ENCODE data around the gene ZNF33B.

ZNF33B gene

DNA sequence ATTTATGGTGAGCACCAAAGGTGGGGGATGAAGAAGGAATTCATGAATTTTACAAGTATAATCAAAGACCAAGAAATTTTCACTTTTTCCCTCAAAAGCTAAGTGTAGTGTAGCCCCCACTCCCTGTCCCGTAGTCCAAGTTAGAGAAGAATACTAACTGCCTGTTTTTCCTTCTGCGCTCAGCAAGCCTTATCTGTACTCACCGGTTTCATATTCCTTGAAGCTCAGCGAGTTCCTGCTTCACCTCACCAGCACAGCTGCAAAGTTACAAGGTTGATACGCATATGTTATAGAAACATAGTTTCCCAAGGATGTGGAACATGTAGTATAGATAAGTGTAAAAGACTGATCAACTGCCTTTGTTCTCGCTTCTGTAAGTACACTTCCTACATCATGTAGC, 16.0 kb upstream of the ZNF33B start:
- Histone ChIP-seq H4K20me1 (ENCODE audit: insufficient read depth, low read length) (no peaks in the 10 kb centered on the region), H2AFZ (ENCODE audit: low read depth, low read length) (no peak overlapping the region), H3K4me2 (ENCODE audit: insufficient read depth, low read length) (no peak overlapping the region), H3K4me1 (ENCODE audit: insufficient read depth, low read length) (no peaks in the 10 kb centered on the region), H3K9ac (ENCODE audit: low read depth, low read length) (no peak overlapping the region), H3K36me3 (ENCODE audit: insufficient read depth, low read length) (no peaks in the 10 kb centered on the region), H3K4me3 (ENCODE audit: low read depth in 1 of 2, low read length in 2 of 2) (no peak overlapping the region), H3K9me3 (ENCODE audit: insufficient read depth, low read length, severe bottlenecking) (no peaks in the 10 kb centered on the region), H3K79me2 (ENCODE audit: insufficient read depth, low read length) (no peaks in the 10 kb centered on the region), H3K27ac (ENCODE audit: low read length) (no peak overlapping the region), H3K27me3 (ENCODE audit: insufficient read depth, low read length, poor library complexity) (no peaks in the 10 kb centered on the region)
- TF ChIP-seq, protein P1, sequence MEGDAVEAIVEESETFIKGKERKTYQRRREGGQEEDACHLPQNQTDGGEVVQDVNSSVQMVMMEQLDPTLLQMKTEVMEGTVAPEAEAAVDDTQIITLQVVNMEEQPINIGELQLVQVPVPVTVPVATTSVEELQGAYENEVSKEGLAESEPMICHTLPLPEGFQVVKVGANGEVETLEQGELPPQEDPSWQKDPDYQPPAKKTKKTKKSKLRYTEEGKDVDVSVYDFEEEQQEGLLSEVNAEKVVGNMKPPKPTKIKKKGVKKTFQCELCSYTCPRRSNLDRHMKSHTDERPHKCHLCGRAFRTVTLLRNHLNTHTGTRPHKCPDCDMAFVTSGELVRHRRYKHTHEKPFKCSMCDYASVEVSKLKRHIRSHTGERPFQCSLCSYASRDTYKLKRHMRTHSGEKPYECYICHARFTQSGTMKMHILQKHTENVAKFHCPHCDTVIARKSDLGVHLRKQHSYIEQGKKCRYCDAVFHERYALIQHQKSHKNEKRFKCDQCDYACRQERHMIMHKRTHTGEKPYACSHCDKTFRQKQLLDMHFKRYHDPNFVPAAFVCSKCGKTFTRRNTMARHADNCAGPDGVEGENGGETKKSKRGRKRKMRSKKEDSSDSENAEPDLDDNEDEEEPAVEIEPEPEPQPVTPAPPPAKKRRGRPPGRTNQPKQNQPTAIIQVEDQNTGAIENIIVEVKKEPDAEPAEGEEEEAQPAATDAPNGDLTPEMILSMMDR (IDR thresholded peaks at IDR 0.05; ENCODE audit: borderline replicate concordance, extremely low read depth, low read length, poor library complexity, severe bottlenecking), result no peak
- no peak for TF ChIP-seq EZH2 (IDR thresholded peaks at IDR 0.05; ENCODE audit: borderline replicate concordance, low read depth, low read length, severe bottlenecking)
- ATAC-seq (ENCODE audit: insufficient read depth, low read depth) (no peak), DNase-seq (no peak)

DNA sequence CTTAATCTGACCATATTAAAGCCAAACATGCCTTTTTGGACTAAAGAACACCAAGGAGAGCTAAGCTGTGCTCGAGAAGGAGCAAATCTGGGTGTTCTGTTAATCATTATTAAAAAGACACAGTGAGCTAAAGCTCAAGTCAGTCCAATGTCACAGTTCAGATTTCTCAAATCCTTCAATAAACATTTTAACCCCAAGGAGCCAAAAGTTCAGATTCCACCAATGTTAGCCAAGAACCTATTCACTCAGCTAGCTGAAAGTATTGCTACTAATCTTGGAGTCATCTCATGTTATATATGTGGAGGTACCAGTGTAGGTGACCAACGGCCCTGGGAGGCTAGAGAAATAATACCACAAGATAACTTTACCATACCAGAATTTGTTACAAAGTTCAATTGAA, 14.5 kb upstream of the ZNF33B start:
- no peak overlapping the region for H2AFZ ChIP-seq (ENCODE audit: low read depth, low read length)
- H3K4me1 ChIP-seq (ENCODE audit: insufficient read depth, low read length), result no peaks in the 10 kb centered on the region
- ATAC-seq (ENCODE audit: insufficient read depth, low read depth) (no peak), DNase-seq (no peak)
- no peaks in the 10 kb centered on the region for H4K20me1 ChIP-seq (ENCODE audit: insufficient read depth, low read length)
- no peaks in the 10 kb centered on the region for H3K79me2 ChIP-seq (ENCODE audit: insufficient read depth, low read length)
- no peaks in the 10 kb centered on the region for H3K9me3 ChIP-seq (ENCODE audit: insufficient read depth, low read length, severe bottlenecking)
- no peaks in the 10 kb centered on the region for H3K27me3 ChIP-seq (ENCODE audit: insufficient read depth, low read length, poor library complexity)
- TF ChIP-seq, protein P1 (IDR thresholded peaks at IDR 0.05; ENCODE audit: borderline replicate concordance, extremely low read depth, low read length, poor library complexity, severe bottlenecking), result no peak
- no peak for TF ChIP-seq EZH2 (IDR thresholded peaks at IDR 0.05; ENCODE audit: borderline replicate concordance, low read depth, low read length, severe bottlenecking)
- no peak overlapping the region for H3K4me2 ChIP-seq (ENCODE audit: insufficient read depth, low read length)
- H3K36me3 ChIP-seq (ENCODE audit: insufficient read depth, low read length), result no peaks in the 10 kb centered on the region
- no peak overlapping the region for H3K27ac ChIP-seq (ENCODE audit: low read length)
- H3K4me3 ChIP-seq (ENCODE audit: low read depth in 1 of 2, low read length in 2 of 2), result no peak overlapping the region
- H3K9ac ChIP-seq (ENCODE audit: low read depth, low read length), result no peak overlapping the region

DNA sequence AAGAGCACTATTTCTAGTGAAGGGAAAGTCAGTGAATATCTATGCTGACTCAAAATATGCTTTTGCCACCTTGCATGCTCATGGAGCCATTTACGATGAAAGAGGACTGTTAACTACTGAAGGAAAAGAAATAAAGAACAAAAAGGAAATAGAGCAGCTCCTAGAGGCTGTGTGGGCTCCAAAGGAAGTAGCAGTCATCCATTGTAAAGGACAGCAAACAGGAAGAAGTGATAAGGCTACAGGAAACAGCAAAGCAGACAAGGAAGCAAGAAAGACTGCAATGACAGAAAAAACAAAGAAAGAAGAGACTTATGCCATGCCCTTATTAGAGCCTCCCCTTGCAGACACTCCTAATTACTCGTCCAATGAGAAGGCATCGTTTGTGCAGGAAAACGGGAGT, 12.0 kb upstream of the ZNF33B start:
- TF ChIP-seq EZH2 (IDR thresholded peaks at IDR 0.05; ENCODE audit: borderline replicate concordance, low read depth, low read length, severe bottlenecking), result no peak
- TF ChIP-seq, protein P1 (IDR thresholded peaks at IDR 0.05; ENCODE audit: borderline replicate concordance, extremely low read depth, low read length, poor library complexity, severe bottlenecking), result no peak
- peak; percentile 39; the same call in 1 of the 3 replicates for ATAC-seq (ENCODE audit: insufficient read depth, low read depth)
- no peak overlapping the region for H3K4me3 ChIP-seq (ENCODE audit: low read depth in 1 of 2, low read length in 2 of 2)
- H4K20me1 ChIP-seq (ENCODE audit: insufficient read depth, low read length), result no peaks in the 10 kb centered on the region
- no peaks in the 10 kb centered on the region for H3K36me3 ChIP-seq (ENCODE audit: insufficient read depth, low read length)
- no peak overlapping the region for H3K9ac ChIP-seq (ENCODE audit: low read depth, low read length)
- no peaks in the 10 kb centered on the region for H3K9me3 ChIP-seq (ENCODE audit: insufficient read depth, low read length, severe bottlenecking)
- H3K79me2 ChIP-seq (ENCODE audit: insufficient read depth, low read length), result no peaks in the 10 kb centered on the region
- no peak for DNase-seq
- no peaks in the 10 kb centered on the region for H3K27me3 ChIP-seq (ENCODE audit: insufficient read depth, low read length, poor library complexity)
- H3K27ac ChIP-seq (ENCODE audit: low read length), result no peak overlapping the region
- H3K4me1 ChIP-seq (ENCODE audit: insufficient read depth, low read length), result no peaks in the 10 kb centered on the region
- no peak overlapping the region for H3K4me2 ChIP-seq (ENCODE audit: insufficient read depth, low read length)
- no peak overlapping the region for H2AFZ ChIP-seq (ENCODE audit: low read depth, low read length)

DNA sequence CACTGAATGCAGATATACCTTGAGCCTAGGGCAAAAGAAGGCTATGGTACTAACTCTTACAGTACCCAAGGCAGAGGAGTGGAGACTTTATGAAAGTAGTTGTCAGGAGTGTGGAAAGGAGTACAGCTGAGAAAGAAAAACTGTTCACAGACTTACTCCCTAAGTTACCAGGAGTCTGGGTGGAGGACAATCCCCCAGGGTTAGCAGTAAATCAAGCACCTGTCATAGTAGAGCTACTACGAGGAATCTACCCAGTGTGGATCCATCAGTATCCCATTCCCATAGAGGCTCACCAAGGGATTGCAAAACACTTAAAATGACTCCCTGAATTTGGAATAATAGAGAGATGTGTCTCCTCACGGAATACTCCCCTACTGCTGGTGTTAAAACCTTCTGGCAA, 10.1 kb upstream of the ZNF33B start:
- TF ChIP-seq, protein P1 (IDR thresholded peaks at IDR 0.05; ENCODE audit: borderline replicate concordance, extremely low read depth, low read length, poor library complexity, severe bottlenecking), result no peak
- no peak for TF ChIP-seq EZH2 (IDR thresholded peaks at IDR 0.05; ENCODE audit: borderline replicate concordance, low read depth, low read length, severe bottlenecking)
- no peaks in the 10 kb centered on the region for H4K20me1 ChIP-seq (ENCODE audit: insufficient read depth, low read length)
- H3K9me3 ChIP-seq (ENCODE audit: insufficient read depth, low read length, severe bottlenecking), result no peaks in the 10 kb centered on the region
- ATAC-seq (ENCODE audit: insufficient read depth, low read depth) (no peak), DNase-seq (no peak)
- H3K4me1 ChIP-seq (ENCODE audit: insufficient read depth, low read length), result no peaks in the 10 kb centered on the region
- H2AFZ ChIP-seq (ENCODE audit: low read depth, low read length), result no peak overlapping the region
- no peak overlapping the region for H3K9ac ChIP-seq (ENCODE audit: low read depth, low read length)
- H3K79me2 ChIP-seq (ENCODE audit: insufficient read depth, low read length), result no peaks in the 10 kb centered on the region
- H3K27ac ChIP-seq (ENCODE audit: low read length), result no peak overlapping the region
- H3K4me3 ChIP-seq (ENCODE audit: low read depth in 1 of 2, low read length in 2 of 2), result no peak overlapping the region
- no peaks in the 10 kb centered on the region for H3K36me3 ChIP-seq (ENCODE audit: insufficient read depth, low read length)
- no peak overlapping the region for H3K4me2 ChIP-seq (ENCODE audit: insufficient read depth, low read length)
- H3K27me3 ChIP-seq (ENCODE audit: insufficient read depth, low read length, poor library complexity), result no peaks in the 10 kb centered on the region

Data from DND-41 (cell line).